IMR-90 (cell line): ENCODE results near the gene MAGI2. TPM values are rescaled to one million over a fixed set of nuclear protein-coding genes. Genes with fewer than 3 reads are reported as not detected.

Experiments used
- ATAC-seq: fragments of 200-7000 bp; cut with Tn5 transposase; 2 replicates; pipeline ENCODE4 v1.9.1; 2020; ENCODE audit warnings: low read depth, mild to moderate bottlenecking, moderate library complexity
- BruUV-seq: library from RNA; stranded (reverse); fragments of 400-500 nt; replicated peaks from 2 replicates; lab custom pipeline; 2021; lab: Mats Ljungman, UMichigan
- CTCF ChIA-PET: fragments of 300-600 bp; formaldehyde crosslinking; extraction: SDS; loops from one replicate; lab custom pipeline; 2021; ENCODE audit warnings: antibody characterized with exemption; lab: Yijun Ruan, JAX
- POLR2A ChIA-PET: fragments of 300-600 bp; sonication (Branson Sonifier 250); formaldehyde crosslinking; loops from one replicate; lab custom pipeline; 2022; ENCODE audit warnings: antibody characterized with exemption; ENCODE audit not compliant: unreplicated experiment; lab: Charles Lee
- DNase-seq: peaks from one replicate; pipeline ENCODE4 v3.0.0; 2013
- H2AFZ ChIP-seq: replicated peaks from 2 replicates; pipeline ENCODE3; 2013; ENCODE audit warnings: low read length, mild to moderate bottlenecking; ENCODE audit not compliant: poor library complexity
- H2AK5ac ChIP-seq: 2 replicates; pipeline ENCODE4 v1.6.1; 2013; ENCODE audit warnings: low read depth, low read length, inconsistent platforms
- H2AK9ac ChIP-seq: replicated peaks from 2 replicates; pipeline ENCODE3; 2013; ENCODE audit warnings: mild to moderate bottlenecking, low read depth, low read length, moderate library complexity; ENCODE audit not compliant: poor library complexity
- H2BK120ac ChIP-seq: 2 replicates; pipeline ENCODE4 v1.6.1; 2013; ENCODE audit warnings: low read depth, low read length, inconsistent platforms
- H2BK15ac ChIP-seq: 3 replicates; pipeline ENCODE4 v1.6.1; 2013; ENCODE audit warnings: low read depth, low read length, inconsistent platforms
- H2BK20ac ChIP-seq: 2 replicates; pipeline ENCODE4 v1.6.1; 2013; ENCODE audit warnings: low read depth, mild to moderate bottlenecking, inconsistent platforms, low read length, moderate library complexity
- H2BK5ac ChIP-seq: 2 replicates; pipeline ENCODE4 v1.6.1; 2013; ENCODE audit warnings: mild to moderate bottlenecking, low read depth, low read length, inconsistent platforms; ENCODE audit not compliant: poor library complexity, severe bottlenecking
- H3K14ac ChIP-seq: replicated peaks from 2 replicates; pipeline ENCODE4 v1.6.1; 2013; ENCODE audit warnings: low read depth, low read length, inconsistent platforms
- H3K18ac ChIP-seq: 2 replicates; pipeline ENCODE4 v1.6.1; 2013; ENCODE audit warnings: low read depth, low read length, control low read depth
- H3K23ac ChIP-seq: 2 replicates; pipeline ENCODE4 v1.6.1; 2013; ENCODE audit warnings: low read depth, low read length, inconsistent platforms
- H3K27ac ChIP-seq: 2 replicates; pipeline ENCODE4 v1.5.1; 2013; ENCODE audit warnings: mild to moderate bottlenecking, control low read depth, low read length; ENCODE audit not compliant: insufficient read depth
- H3K27me3 ChIP-seq: 2 replicates; pipeline ENCODE4 v1.6.1; 2013; ENCODE audit warnings: low read length; ENCODE audit not compliant: control insufficient read depth, insufficient read depth
- H3K36me3 ChIP-seq: 2 replicates; pipeline ENCODE4 v1.6.1; 2013; ENCODE audit warnings: low read length, mixed read lengths; ENCODE audit not compliant: control insufficient read depth, insufficient read depth
- H3K4ac ChIP-seq: 2 replicates; pipeline ENCODE4 v1.6.1; 2013; ENCODE audit warnings: low read depth, low read length, inconsistent platforms
- H3K4me1 ChIP-seq: 2 replicates; pipeline ENCODE4 v1.6.1; 2013; ENCODE audit warnings: low read length, mixed read lengths; ENCODE audit not compliant: control insufficient read depth, insufficient read depth
- H3K4me2 ChIP-seq: 2 replicates; pipeline ENCODE4 v1.6.1; 2013; ENCODE audit warnings: low read depth, mild to moderate bottlenecking, control low read depth, low read length, moderate library complexity
- H3K4me3 ChIP-seq: 2 replicates; pipeline ENCODE4 v1.5.1; 2013; ENCODE audit warnings: low read depth, mild to moderate bottlenecking, control low read depth, low read length, moderate library complexity; ENCODE audit not compliant: insufficient read depth
- H3K56ac ChIP-seq: 2 replicates; pipeline ENCODE4 v1.6.1; 2013; ENCODE audit warnings: low read length, inconsistent platforms; ENCODE audit not compliant: insufficient read depth; ENCODE audit errors: extremely low read depth
- H3K79me1 ChIP-seq, 2 experiments: 2 replicates each; pipeline ENCODE4 v1.6.1; 2013; ENCODE audit warnings: low read length in 2 of 2, inconsistent platforms in 1 of 2, low read depth in 1 of 2
- H3K9ac ChIP-seq: 2 replicates; pipeline ENCODE4 v1.6.1; 2013; ENCODE audit warnings: low read depth, low read length, control low read depth
- H3K9me1 ChIP-seq: 2 replicates; pipeline ENCODE4 v1.6.1; 2013; ENCODE audit warnings: low read length, inconsistent platforms; ENCODE audit not compliant: insufficient read depth
- H3K9me3 ChIP-seq: 2 replicates; pipeline ENCODE4 v1.6.1; 2013; ENCODE audit warnings: low read length; ENCODE audit not compliant: control insufficient read depth, insufficient read depth
- H4K20me1 ChIP-seq: 2 replicates; pipeline ENCODE4 v1.6.1; 2013; ENCODE audit warnings: low read length, inconsistent platforms; ENCODE audit not compliant: insufficient read depth
- H4K5ac ChIP-seq: 2 replicates; pipeline ENCODE4 v1.6.1; 2013; ENCODE audit warnings: mild to moderate bottlenecking, low read depth, low read length, control low read depth
- H4K8ac ChIP-seq, 2 experiments: 2 replicates each; pipeline ENCODE4 v1.6.1; 2013; ENCODE audit warnings: low read depth in 2 of 2, low read length in 2 of 2, control low read depth in 1 of 2, inconsistent platforms in 1 of 2
- H4K91ac ChIP-seq: 2 replicates; pipeline ENCODE4 v1.6.1; 2013; ENCODE audit warnings: low read depth, low read length, inconsistent platforms; ENCODE audit not compliant: insufficient read depth
- CEBPB ChIP-seq: IDR thresholded peaks from 2 replicates; pipeline ENCODE4 v1.6.1; 2012; ENCODE audit warnings: low read depth, low read length, improper control_type of control experiment
- CTCF ChIP-seq: conservative IDR thresholded peaks from 2 replicates; pipeline ENCODE4 v1.5.1; 2012; ENCODE audit warnings: mild to moderate bottlenecking, low read depth, low read length, improper control_type of control experiment
- MAFK ChIP-seq: IDR thresholded peaks from 2 replicates; pipeline ENCODE4 v1.6.1; 2012; ENCODE audit warnings: low read depth, low read length, improper control_type of control experiment
- NFE2L2 ChIP-seq: fragments of 150-350 bp; IDR thresholded peaks from 2 replicates; pipeline ENCODE4 v1.6.1; 2016; ENCODE audit warnings: low read depth, mild to moderate bottlenecking, low read length
- dilution Hi-C: fragments of 300-500 bp; cut with HindIII; formaldehyde crosslinking; loops from one replicate; pipeline ENCODE4 v1.14.3; 2018; ENCODE audit warnings: low sequenced_read_pairs; ENCODE audit not compliant: unreplicated experiment
- in situ Hi-C: fragments of 300-500 bp; cut with MboI; formaldehyde crosslinking; loops from 3 replicates; pipeline ENCODE4 v1.14.3; 2019; ENCODE audit warnings: low sequenced_read_pairs, inconsistent platforms, mixed read lengths
- intact Hi-C: fragments of 100-400 bp; cut with micrococcal nuclease; formaldehyde crosslinking; loops from 2 replicates; pipeline ENCODE4 v1.10.0; 2022
- polyA plus RNA-seq, 3 experiments: library from polyadenylated mRNA; depleted of rRNA; stranded (reverse); fragments of >200 nt; gene quantifications; 2 replicates each; pipeline ENCODE4 v1.2.3, GENCODE V29; 2012; ENCODE audit warnings: low replicate concordance in 1 of 3
- total RNA-seq: library from RNA; depleted of rRNA; stranded (reverse); fragments of >200 nt; gene quantifications from 2 replicates; pipeline ENCODE4 v1.2.3, GENCODE V29; 2012

Gene MAGI2
- total and polyA plus RNA-seq, 2 of the 4 experiments (the other 2 are of a cell fraction) = 2.5 to 17.9 TPM

GRCh38 chr7:79334334-79334733, 119.1 kb downstream of the MAGI2 start:
- POLR2A ChIA-PET = no interaction called here
- peaks cover 3 to 16% of the 10 kb centered on the region in 2 experiments; a peak in 3 of 4 replicates for H3K79me1 ChIP-seq
- CTCF ChIA-PET = interaction anchor here (1.6 kb wide), 1 partner anchor 44 kb away, joined by 9 read pairs; no protein-coding TSS in a partner anchor
- no peak overlapping the region for H3K14ac ChIP-seq
- dilution Hi-C loops = no loop called here
- H3K9ac ChIP-seq = no peak overlapping the region
- H4K8ac ChIP-seq = no peak overlapping the region
- H2AK9ac ChIP-seq = no peak overlapping the region
- no peaks in the 10 kb centered on the region for H3K4me1 ChIP-seq
- no peak overlapping the region for H2BK5ac ChIP-seq
- H3K4me3 ChIP-seq = no peak overlapping the region
- no peak overlapping the region for H3K56ac ChIP-seq
- H3K9me1 ChIP-seq = no peaks in the 10 kb centered on the region
- H3K9me3 ChIP-seq = no peaks in the 10 kb centered on the region
- DNase-seq (no peak), ATAC-seq (no peak)
- no peaks in the 10 kb centered on the region for H3K27me3 ChIP-seq
- H2AFZ ChIP-seq = no peak overlapping the region
- no peak overlapping the region for H3K23ac ChIP-seq
- no peak overlapping the region for H2BK15ac ChIP-seq
- H3K4ac ChIP-seq = no peak overlapping the region; the same call in 1 of the 2 replicates
- in situ Hi-C loops = no loop called here
- H4K91ac ChIP-seq = no peak overlapping the region
- no peaks in the 10 kb centered on the region for H4K20me1 ChIP-seq
- H3K18ac ChIP-seq = no peak overlapping the region
- no peak overlapping the region for H2AK5ac ChIP-seq
- H4K5ac ChIP-seq = no peak overlapping the region
- BruUV-seq = no TSS peak
- H2BK120ac ChIP-seq = no peak overlapping the region
- intact Hi-C loops = no loop called here
- TF ChIP-seq MAFK (no peak), CTCF (no peak), NFE2L2 (no peak), CEBPB (no peak)
- H3K27ac ChIP-seq = no peak overlapping the region
- H3K36me3 ChIP-seq = no peaks in the 10 kb centered on the region
- H2BK20ac ChIP-seq = no peak overlapping the region
- H3K4me2 ChIP-seq = no peak overlapping the region
